ENCODE data around the gene IRAK2. TPM values are rescaled to one million over a fixed set of nuclear protein-coding genes. Genes with fewer than 3 reads are reported as not detected.

Gene IRAK2
- total RNA-seq, 4 donors from 2014 or later, result 4.4 to 23.3 (median 9.6) TPM

GRCh38 chr3:10286596-10287295 lies 122.0 kb downstream of the IRAK2 start:
- Histone ChIP-seq H3K27me3 (no peaks in the 10 kb centered on the region), H3K9me3 (no peaks in the 10 kb centered on the region), H3K36me3 (peaks cover 3 to 40% (median 8%) of the 10 kb centered on the region in 3 donors), H3K27ac (peak overlapping the region in 1 of 4 donors; percentile 36), H3K4me1 (peaks cover 0 to 44% (median 6%) of the 10 kb centered on the region in 3 donors), H3K4me3 (no peak overlapping the region)
- WGBS, 2 donors, result 60% methylated on average over 1 of the region's 2 CpGs; no CpG with 5 or more reads in 1 of the 2 donors
- intact Hi-C loops (cut with DNase I), result no loop called here
- TF ChIP-seq CTCF (IDR thresholded peaks at IDR 0.05) (peak in 4 of 6 experiments; percentile 15 to 43 (median 34)), POLR2A (IDR thresholded peaks at IDR 0.05) (no peak)
- DNase-seq, result no peak

- TF ChIP-seq POLR2A (IDR thresholded peaks at IDR 0.05) (no peak), CTCF (IDR thresholded peaks at IDR 0.05) (no peak)
- no peaks in the 10 kb centered on the region for H3K9me3 ChIP-seq
- H3K4me3 ChIP-seq, result no peak overlapping the region
- intact Hi-C loops (cut with DNase I), result no loop called here
- no peak overlapping the region for H3K27ac ChIP-seq
- WGBS, 2 donors, result 86% methylated on average over 8 of the region's 12 CpGs; no CpG with 5 or more reads in 1 of the 2 donors
- peaks cover 3 to 40% (median 8%) of the 10 kb centered on the region in 3 donors for H3K36me3 ChIP-seq
- peaks cover 0 to 48% (median 6%) of the 10 kb centered on the region in 3 donors for H3K4me1 ChIP-seq
- no peak for DNase-seq
- H3K27me3 ChIP-seq, result no peaks in the 10 kb centered on the region
Measured at GRCh38 chr3:10287936-10288574, 123.3 kb downstream of the IRAK2 start.

GRCh38 chr3:10288575-10288960 lies 123.8 kb downstream of the IRAK2 start:
- TF ChIP-seq POLR2A (IDR thresholded peaks at IDR 0.05) (no peak), CTCF (IDR thresholded peaks at IDR 0.05) (no peak)
- no peaks in the 10 kb centered on the region for H3K27me3 ChIP-seq
- no peak overlapping the region for H3K4me3 ChIP-seq
- no peaks in the 10 kb centered on the region for H3K9me3 ChIP-seq
- WGBS, 2 donors, result 86 to 97% methylated on average over 9 to 11 of the region's 11 CpGs
- no peak for DNase-seq
- intact Hi-C loops (cut with DNase I), result no loop called here
- peaks cover 3 to 40% (median 8%) of the 10 kb centered on the region in 3 donors for H3K36me3 ChIP-seq
- H3K27ac ChIP-seq, result no peak overlapping the region
- peaks cover 0 to 43% (median 3%) of the 10 kb centered on the region in 3 donors for H3K4me1 ChIP-seq

GRCh38 chr3:10289077-10289476 lies 124.4 kb downstream of the IRAK2 start:
- Histone ChIP-seq H3K4me1 (peaks cover 0 to 37% (median 0%) of the 10 kb centered on the region in 3 donors), H3K4me3 (no peak overlapping the region), H3K27ac (no peak overlapping the region), H3K36me3 (peaks cover 3 to 40% (median 8%) of the 10 kb centered on the region in 3 donors), H3K9me3 (no peaks in the 10 kb centered on the region), H3K27me3 (no peaks in the 10 kb centered on the region)
- WGBS, 2 donors, result 66 to 75% methylated on average over 7 to 9 of the region's 9 CpGs
- TF ChIP-seq CTCF (IDR thresholded peaks at IDR 0.05) (no peak), POLR2A (IDR thresholded peaks at IDR 0.05) (no peak)
- intact Hi-C loops (cut with DNase I), result no loop called here
- no peak for DNase-seq

- intact Hi-C loops (cut with DNase I), result no loop called here
- WGBS, 2 donors, result 78% methylated on average over 3 of the region's 9 CpGs; no CpG with 5 or more reads in 1 of the 2 donors
- Histone ChIP-seq H3K27me3 (no peaks in the 10 kb centered on the region), H3K4me3 (no peak overlapping the region), H3K27ac (no peak overlapping the region), H3K4me1 (peaks cover 0 to 29% (median 0%) of the 10 kb centered on the region in 3 donors), H3K9me3 (no peaks in the 10 kb centered on the region), H3K36me3 (peaks cover 3 to 40% (median 8%) of the 10 kb centered on the region in 3 donors)
- DNase-seq, result no peak
- no peak for TF ChIP-seq POLR2A (IDR thresholded peaks at IDR 0.05)
- TF ChIP-seq CTCF (IDR thresholded peaks at IDR 0.05), result no peak
Measured at GRCh38 chr3:10289787-10290355, 125.2 kb downstream of the IRAK2 start.
